HuH-7 (cell line): Measurements from ENCODE around the gene SHFL.
A peak's percentile ranks its signal among the peaks of the same experiment; 100 is the strongest.

Source experiments
- DNase-seq: peaks from one replicate; pipeline ENCODE4 v3.0.0; 2011; ENCODE audit warnings: low spot score

The SHFL gene

DNA sequence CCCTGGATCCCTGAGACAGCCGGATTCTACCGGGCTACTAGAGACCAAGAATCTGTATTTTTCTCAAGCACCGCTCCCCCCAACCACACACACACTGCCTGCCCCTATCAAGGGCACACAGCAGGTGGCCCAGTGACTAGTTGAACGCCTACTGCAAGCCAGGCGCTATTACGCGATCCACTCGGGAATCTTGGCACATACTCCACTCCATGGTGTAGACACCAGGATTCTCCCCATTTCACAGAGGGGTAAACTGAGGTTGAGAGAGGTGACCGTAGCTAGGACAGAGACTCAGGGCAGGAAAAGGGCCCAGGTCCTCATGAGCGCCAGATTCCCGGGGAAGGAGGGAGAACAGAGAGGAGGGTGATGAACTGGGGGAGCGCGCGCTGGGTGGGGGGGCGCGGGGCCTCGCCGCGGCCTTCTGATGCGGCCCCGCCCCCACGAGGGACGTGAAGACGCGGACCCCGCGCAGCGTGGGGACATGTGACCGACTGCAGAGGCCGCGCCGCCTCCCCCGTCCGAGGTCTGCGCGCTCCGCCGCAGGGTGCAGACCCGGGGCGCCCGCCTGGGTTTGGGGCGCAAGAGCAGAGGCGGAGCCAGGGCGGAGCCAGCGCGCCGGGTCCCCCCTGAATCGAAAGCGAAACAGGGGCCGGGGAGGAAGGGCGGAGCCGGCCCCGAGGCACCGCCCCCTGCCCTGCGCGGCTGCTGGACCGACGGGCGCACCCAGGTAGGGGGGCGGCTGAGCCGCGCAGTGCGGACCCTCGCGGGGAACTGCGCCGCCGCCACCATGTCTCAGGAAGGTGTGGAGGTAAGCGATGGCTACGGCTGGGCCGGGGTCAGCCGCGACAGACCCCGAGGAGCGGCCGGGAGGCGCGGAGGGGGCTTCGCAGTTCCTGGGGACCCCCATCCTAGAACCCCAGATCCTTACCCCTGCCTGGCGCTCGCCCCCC is at the start of gene SHFL:
SHFL (plus strand) TSS at position 677 of the 950 bp plus-strand sequence; CDS start at position 788, 111 bp downstream.
- DNase-seq = peak; percentile 83

GRCh38 chr19:10036601-10037071 is 49.5 kb upstream of the SHFL start:
- no peak for DNase-seq

GRCh38 chr19:10037367-10037766 is 48.8 kb upstream of the SHFL start:
- DNase-seq = no peak

- no peak for DNase-seq
Measured at GRCh38 chr19:10037809-10038208, 48.3 kb upstream of the SHFL start.

DNA sequence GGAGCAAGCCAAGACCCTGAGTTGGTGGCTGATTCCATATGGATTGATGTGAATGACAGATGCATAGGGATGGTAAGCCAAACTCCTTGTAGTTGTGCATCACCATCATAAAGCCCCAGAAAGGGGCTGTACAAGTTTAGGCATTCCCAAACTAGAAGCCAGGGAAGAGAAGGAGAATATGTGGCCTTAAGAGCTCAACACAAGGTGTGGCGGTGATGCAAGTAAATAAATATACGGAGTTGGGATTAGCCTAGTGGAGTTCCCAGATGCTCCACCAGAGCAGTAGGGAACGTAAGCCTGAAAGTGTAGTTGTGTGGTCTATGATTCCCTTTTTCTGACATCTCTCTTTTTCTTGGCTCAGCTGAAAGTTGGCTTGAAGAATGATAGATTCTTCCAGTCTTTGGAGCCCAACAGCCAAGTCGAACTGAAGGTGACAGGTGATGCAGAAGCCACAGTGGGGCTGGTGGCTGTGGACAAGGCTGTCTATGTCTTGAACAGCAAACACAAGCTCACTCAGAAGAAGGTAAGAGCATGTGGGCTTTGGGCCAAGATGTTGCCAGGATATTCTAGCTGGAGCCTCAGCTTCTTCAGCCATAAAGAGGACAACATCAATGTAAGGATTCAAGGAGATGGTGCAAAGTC is 42.7 kb upstream of the SHFL start:
- no peak for DNase-seq

DNA sequence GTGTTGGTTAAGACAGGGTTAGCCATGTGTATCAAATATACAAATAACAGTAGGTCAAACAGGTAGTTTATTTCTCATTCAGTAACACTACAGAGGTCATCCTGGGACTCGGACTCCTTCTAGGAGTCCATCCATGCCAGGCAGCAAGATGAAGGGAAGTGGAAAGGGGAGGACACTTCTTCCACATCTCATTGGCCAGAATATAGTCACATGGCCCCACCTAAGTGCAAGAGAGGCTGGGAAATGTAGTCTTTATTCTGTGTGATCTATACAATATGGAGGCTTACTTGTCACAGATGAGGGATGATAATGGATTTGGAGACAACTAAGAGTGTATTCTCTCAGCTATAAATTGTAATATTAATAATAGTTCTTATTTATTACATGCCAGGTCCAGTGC is 41.7 kb upstream of the SHFL start:
- no peak for DNase-seq

GRCh38 chr19:10045371-10045770 is 40.7 kb upstream of the SHFL start:
- DNase-seq = no peak

DNA sequence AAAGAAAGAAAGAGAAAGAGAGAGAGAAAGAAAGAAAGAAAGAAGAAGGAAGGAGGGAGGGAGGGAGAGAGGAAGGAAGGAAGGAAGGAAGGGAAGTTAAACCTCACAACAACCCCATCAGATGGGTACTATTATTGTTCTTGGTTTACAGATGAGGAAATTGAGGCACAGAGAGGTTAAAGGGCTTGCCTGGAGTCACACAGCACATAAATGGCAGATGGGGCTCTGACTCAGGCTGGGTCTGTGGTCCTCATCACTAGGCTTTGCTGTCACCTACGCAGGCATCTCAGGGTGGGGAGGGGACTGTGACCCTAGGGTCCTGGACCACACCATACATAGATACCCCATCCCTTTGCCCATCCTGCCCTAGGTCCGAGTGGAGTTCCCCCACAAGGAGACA is 36.5 kb upstream of the SHFL start:
- no peak for DNase-seq

DNA sequence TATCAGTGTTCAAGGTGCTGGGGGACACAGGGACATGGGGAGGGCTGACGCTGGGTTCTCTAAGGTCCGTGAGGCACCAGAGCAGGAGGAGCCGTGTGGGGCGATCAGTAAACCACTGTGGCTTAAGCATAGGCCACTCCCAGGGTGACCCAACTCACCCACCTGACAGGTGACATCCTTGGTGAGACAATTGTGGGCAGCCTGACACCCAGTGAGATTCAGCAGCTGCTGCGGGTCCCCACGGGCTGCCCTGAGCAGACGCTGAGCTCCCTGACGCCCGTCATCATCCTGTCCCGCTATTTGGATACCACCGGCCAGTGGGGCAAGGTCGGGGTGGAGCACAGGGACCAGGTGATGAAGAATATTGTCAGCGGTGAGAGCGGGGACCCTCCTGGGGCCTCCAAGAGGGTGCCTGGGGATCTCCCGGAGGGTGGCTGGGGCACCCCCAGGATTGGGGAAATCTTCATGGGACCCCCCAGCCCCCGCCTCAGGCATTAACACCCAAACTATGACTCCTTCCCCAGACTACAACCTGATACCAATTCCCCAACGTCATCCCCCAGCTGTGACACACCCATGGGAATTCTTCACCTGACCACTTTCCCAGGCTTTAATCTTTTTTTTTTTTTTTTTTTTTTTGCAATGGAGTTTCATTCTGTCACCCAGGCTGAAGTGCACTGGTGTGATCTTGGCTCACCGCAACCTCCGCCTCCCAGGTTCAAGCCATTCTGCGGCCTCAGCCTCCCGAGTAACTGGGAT is 33.3 kb upstream of the SHFL start:
- no peak for DNase-seq

DNA sequence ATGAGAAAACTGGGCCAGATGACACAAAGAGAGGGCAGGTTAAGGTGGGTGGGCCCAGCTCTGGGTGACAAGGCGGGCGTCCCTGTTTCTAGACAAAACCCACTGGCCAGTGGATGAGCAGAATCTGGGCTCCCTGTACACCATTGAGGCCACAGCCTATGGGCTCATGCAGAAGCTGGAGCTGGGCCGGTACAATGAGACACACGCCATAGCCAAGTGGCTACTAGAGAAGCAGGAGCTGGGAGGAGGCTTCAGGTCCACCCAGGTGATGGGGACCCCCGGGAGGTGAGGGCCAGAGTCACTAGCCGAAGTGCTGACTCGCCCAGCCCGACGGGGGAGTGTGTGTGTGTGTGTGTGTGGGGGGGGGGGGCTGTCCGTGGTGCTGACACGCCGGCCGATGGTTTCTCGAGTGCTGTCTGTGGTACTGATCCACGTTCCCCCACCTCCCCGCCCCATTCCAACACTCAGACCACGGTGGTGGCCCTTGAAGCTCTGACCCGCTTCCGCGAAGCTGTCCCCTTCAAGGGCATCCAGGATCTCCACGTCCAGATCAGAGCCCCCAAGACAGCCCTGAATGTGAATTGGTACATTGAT is 24.3 kb upstream of the SHFL start:
- no peak for DNase-seq

DNA sequence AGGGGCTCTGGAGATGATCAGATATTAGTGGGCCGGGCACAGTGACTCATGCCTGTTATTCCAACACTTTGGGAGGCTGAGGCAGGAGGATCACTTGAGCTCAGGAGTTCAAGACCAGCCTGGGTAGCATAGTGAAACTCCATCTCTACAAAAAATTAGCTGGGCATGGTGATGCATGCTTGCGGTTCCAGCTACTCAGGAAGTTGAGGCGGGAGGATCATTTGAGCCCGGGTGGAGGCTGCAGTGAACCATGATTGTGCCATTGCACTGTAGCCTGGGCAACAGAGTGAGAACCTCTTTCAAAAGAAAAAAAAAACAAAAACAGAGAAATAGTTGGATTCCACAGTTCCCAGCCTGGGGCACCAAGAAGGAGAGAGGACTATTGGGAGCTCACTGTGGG is 17.9 kb upstream of the SHFL start:
- no peak for DNase-seq

GRCh38 chr19:10069046-10069445 is 17.1 kb upstream of the SHFL start:
- no peak for DNase-seq

- DNase-seq = no peak
Measured at GRCh38 chr19:10070730-10071446, 15.2 kb upstream of the SHFL start.

- DNase-seq = no peak
Measured at GRCh38 chr19:10074153-10074552, 12.0 kb upstream of the SHFL start.

- no peak for DNase-seq
Measured at GRCh38 chr19:10076535-10076934, 9.6 kb upstream of the SHFL start.

DNA sequence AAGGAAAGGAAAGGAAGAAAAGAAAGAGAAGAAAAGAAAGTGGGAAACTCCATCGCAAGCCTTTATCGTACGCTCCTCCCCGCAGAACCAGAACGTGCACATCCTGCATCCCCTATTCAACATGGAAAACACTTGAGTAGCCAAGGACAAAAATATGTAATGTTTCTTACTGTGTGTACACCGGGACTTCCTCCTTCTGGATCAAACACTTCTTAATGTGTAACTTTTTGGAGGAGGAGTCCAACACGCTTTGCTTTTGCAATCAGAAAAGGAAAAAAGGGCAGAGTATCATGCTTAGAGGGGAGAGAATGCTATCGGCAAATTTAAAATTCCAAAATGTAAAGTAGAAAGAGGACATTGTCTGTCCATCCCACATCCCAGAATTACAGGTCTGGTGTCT is 7.8 kb upstream of the SHFL start:
- DNase-seq = no peak

- DNase-seq = no peak
Measured at GRCh38 chr19:10079031-10079453, 7.1 kb upstream of the SHFL start.

DNA sequence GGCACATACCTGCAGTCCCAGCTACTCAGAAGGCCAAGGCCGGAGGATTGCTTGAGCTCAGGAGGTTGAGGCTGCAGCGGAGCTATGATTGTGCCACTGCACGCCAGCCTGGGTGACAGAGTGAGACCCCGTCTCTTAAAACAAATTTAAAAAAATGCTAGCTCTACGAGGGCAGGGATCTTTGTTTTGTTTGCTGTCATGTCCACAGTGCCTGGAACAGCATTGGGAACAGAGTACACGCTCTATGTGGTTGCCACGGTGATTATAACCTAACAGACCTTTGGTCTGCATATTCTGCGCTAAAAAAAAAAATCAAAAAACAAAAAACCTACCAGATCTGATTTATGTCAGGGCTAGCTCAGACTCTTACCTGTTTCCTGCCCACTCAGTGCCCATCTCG is 2.2 kb upstream of the SHFL start:
- no peak for DNase-seq

- no peak for DNase-seq
Measured at GRCh38 chr19:10084803-10085202, 1.3 kb upstream of the SHFL start.

GRCh38 chr19:10086591-10087192 is 575 bp downstream of the SHFL start:
- DNase-seq = no peak
